Fibroblast of villous mesenchyme (primary cell): ENCODE data around the gene CRYGN. TPM values are rescaled to one million over a fixed set of nuclear protein-coding genes. Genes with fewer than 3 reads are reported as not detected.

Source experiments
- DNase-seq: peaks from one replicate; pipeline ENCODE4 v3.0.0-alpha.2; 2010; ENCODE audit warnings: low read depth
- H3K4me3 ChIP-seq: 2 replicates; pipeline ENCODE4 v1.5.1; 2011; ENCODE audit warnings: low read depth, mild to moderate bottlenecking, low read length
- total RNA-seq: library from RNA; depleted of rRNA; stranded (reverse); fragments of >200 nt; gene quantifications from 2 replicates; pipeline ENCODE4 v1.2.3, GENCODE V29; 2012
- TF ChIP-seq, protein P1 (sequence below): IDR thresholded peaks from 2 replicates; pipeline ENCODE4 v1.5.1; 2012; ENCODE audit warnings: low read depth, mild to moderate bottlenecking, low read length; ENCODE audit not compliant: insufficient read depth

The CRYGN gene
- total RNA-seq, 1 donor: under 0.01 TPM

DNA sequence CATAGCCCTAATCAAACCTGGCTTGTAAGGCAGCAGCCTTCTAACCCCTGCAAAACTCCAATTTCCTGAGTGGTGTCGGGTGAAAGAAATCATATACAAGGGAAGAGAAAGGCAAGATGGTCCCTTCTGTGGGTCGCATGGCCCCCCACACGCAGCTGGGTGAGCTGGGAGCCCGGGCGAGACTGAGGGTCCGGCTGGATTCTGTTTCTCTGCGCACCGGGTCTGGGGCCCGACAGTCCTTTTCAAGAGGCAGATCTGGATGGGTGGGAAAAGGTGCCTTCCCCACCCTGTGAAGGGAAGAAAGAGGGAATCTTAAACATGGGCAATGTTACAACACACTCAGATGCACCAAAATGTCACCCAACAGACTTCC lies 48.6 kb downstream of the CRYGN start:
- TF ChIP-seq, protein P1, sequence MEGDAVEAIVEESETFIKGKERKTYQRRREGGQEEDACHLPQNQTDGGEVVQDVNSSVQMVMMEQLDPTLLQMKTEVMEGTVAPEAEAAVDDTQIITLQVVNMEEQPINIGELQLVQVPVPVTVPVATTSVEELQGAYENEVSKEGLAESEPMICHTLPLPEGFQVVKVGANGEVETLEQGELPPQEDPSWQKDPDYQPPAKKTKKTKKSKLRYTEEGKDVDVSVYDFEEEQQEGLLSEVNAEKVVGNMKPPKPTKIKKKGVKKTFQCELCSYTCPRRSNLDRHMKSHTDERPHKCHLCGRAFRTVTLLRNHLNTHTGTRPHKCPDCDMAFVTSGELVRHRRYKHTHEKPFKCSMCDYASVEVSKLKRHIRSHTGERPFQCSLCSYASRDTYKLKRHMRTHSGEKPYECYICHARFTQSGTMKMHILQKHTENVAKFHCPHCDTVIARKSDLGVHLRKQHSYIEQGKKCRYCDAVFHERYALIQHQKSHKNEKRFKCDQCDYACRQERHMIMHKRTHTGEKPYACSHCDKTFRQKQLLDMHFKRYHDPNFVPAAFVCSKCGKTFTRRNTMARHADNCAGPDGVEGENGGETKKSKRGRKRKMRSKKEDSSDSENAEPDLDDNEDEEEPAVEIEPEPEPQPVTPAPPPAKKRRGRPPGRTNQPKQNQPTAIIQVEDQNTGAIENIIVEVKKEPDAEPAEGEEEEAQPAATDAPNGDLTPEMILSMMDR: no peak
- H3K4me3 ChIP-seq: no peak overlapping the region
- DNase-seq: no peak

GRCh38 chr7:151390598-151391357 lies 49.2 kb downstream of the CRYGN start:
- DNase-seq: no peak
- H3K4me3 ChIP-seq: no peak overlapping the region
- TF ChIP-seq, protein P1: no peak

DNA sequence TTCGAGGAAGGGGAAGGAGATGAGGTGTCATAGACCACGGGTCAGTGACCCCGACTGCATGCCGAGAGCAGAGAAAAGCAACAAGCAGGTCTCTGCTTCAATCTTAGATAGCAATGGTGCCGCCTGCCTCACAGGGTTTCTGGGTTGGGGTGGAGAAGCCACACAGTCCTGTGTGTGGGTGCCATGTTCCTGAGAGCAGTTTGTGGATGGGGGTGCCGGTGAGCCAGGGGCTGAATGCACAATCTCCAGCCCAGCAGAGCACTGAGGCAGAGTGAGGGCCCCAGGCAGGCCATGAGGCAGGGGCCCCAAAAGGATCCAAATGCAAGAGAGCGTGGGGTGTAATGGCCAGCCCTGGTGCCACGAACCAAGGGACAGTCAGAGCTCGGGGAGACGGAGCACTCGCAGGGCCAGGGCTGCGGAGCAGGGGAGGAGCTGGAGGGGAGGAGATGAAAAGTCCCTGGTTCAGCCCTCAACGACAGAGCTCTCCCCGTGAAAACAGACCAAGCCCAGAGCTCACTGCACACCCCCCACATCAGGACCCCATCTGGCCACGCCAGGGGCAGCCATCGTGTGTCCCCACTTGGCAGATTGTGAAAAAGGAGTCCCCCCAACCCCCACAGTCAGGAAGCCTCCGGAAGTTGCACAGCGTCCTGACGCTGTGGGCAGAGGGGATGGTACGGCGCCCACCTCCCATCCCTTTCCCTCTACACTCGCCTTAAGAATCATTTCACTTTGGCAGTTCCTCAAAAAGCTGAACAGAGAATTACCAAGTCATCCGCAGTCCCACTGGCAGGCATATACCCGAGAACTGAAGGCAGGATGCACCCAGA lies 50.0 kb downstream of the CRYGN start:
- TF ChIP-seq, protein P1: no peak
- no peak for DNase-seq
- no peak overlapping the region for H3K4me3 ChIP-seq

DNA sequence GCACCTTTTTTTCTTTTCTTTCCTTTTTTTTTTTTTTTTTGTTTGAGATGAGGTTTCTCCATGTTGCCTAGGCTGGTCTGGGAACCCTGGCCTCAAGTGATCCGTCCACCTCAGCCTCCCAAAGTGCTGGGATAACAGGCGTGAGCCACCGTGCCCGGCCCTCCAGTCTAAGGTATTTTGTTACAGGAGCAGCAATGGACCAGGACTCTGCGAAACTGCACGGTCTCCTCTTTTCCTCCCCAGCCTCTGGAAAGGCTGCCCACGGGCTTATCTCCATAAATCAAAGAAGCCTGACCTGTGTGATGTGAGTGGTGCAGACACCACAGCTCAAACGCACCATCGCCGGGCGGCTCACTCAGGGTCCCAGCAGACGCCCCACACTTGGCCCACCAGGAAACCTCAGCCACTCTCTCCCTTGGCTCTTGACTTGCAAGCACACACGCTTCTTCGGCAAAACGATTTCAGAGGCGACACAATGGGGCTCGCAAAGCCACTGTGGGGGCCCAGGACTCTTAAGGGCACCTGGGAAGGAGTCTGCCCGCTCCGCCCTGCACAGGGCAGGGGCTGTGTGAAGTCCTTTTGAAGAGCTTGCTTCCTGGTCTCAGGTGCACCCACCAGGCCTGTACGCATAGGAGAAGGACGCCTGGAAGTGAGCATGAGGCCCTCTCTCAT lies 50.7 kb downstream of the CRYGN start:
- no peak for DNase-seq
- TF ChIP-seq, protein P1: no peak

DNA sequence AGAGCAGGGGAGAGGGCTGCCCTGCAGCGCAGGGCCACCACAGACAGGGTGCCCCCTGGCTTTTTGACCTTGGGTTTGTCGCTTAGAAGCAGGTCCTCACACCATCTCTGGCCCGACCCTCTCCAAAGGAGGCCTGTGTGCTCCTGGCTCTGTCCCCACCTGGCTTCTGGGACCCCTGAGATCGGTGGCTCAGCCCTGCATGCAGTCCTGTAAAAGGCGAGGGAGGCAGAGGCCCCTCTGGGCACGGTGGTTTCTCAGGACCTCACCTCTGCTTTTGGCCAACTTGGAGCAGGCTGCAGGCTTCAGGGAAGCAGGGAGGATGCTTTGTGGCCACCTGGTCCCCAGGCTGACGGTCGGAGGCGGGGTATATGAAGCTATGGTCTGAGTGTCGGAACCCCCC lies 51.5 kb downstream of the CRYGN start:
- DNase-seq: no peak
- TF ChIP-seq, protein P1: no peak
- H3K4me3 ChIP-seq: no peak overlapping the region

More for the DNA sequence above, 50.7 kb downstream of the CRYGN start:
- H3K4me3 ChIP-seq: no peak overlapping the region

GRCh38 chr7:151388007-151388297 lies 52.0 kb downstream of the CRYGN start:
- TF ChIP-seq, protein P1: no peak
- no peak overlapping the region for H3K4me3 ChIP-seq
- DNase-seq: no peak
